GM12878 (cell line): ENCODE data around the gene ANKRD31. TPM values are rescaled to one million over a fixed set of nuclear protein-coding genes. Genes with fewer than 3 reads are reported as not detected.

Experiments used
- ATAC-seq: fragments of 200-7000 bp; cut with Tn5 transposase; 3 replicates; pipeline ENCODE4 v1.9.1; 2020; ENCODE audit warnings: mild to moderate bottlenecking, moderate library complexity
- BruUV-seq: library from RNA; stranded (reverse); fragments of 400-500 nt; replicated peaks from 2 replicates; lab custom pipeline; 2021; lab: Mats Ljungman, UMichigan
- CTCF ChIA-PET: fragments of 300-600 bp; sonication (Branson Sonifier 250); formaldehyde crosslinking; extraction: SDS; loops from one replicate; lab custom pipeline; 2021; ENCODE audit warnings: inconsistent platforms; lab: Yijun Ruan, JAX
- POLR2A ChIA-PET: fragments of 350-600 bp; formaldehyde crosslinking; extraction: SDS; loops from one replicate; lab custom pipeline; 2021; ENCODE audit warnings: inconsistent platforms; lab: Charles Lee
- RAD21 ChIA-PET: fragments of 300-600 bp; sonication (Branson Sonifier 250); formaldehyde crosslinking; loops from one replicate; lab custom pipeline; 2023; ENCODE audit warnings: antibody characterized with exemption; ENCODE audit not compliant: unreplicated experiment; lab: Charles Lee
- SMC1A ChIA-PET: fragments of 300-600 bp; sonication (Branson Sonifier 250); formaldehyde crosslinking; loops from one replicate; lab custom pipeline; 2023; ENCODE audit not compliant: unreplicated experiment, uncharacterized antibody; lab: Charles Lee
- DNase-seq: peaks from one replicate; pipeline ENCODE4 v3.0.0-alpha.2; 2011; ENCODE audit warnings: low read depth, low spot score
- FAIRE-seq: peaks from 3 replicates; lab custom pipeline; 2011; peaks lifted over from hg19 to GRCh38; lab: Jason Lieb, UNC
- H2AFZ ChIP-seq: 2 replicates; pipeline ENCODE4 v1.6.0; 2011; ENCODE audit warnings: low read depth, low read length, control low read depth; ENCODE audit not compliant: control insufficient read depth
- H3K27ac ChIP-seq: 2 replicates; pipeline ENCODE4 v1.5.1; 2011; ENCODE audit warnings: control low read depth; ENCODE audit not compliant: control insufficient read depth, insufficient read depth
- H3K27me3 ChIP-seq, 2 experiments: replicated peaks in 1 of 2; 2 replicates each; pipeline versions ENCODE4 v1.6.0 to v1.6.1; 2011; ENCODE audit warnings: low read length in 1 of 2; ENCODE audit not compliant: control insufficient read depth in 2 of 2, insufficient read depth in 2 of 2
- H3K36me3 ChIP-seq, 2 experiments: 2 replicates each; pipeline ENCODE4 v1.5.1; 2011; ENCODE audit warnings: low read length in 1 of 2; ENCODE audit not compliant: control insufficient read depth in 2 of 2, insufficient read depth in 2 of 2
- H3K4me1 ChIP-seq: 2 replicates; pipeline ENCODE4 v1.6.1; 2011; ENCODE audit warnings: mild to moderate bottlenecking, low read length, moderate library complexity, mixed read lengths; ENCODE audit not compliant: control insufficient read depth, insufficient read depth
- H3K4me2 ChIP-seq: 2 replicates; pipeline ENCODE4 v1.6.0; 2011; ENCODE audit warnings: control low read depth; ENCODE audit not compliant: control insufficient read depth, insufficient read depth
- H3K4me3 ChIP-seq: fragments of 200-600 bp; sonication (generic); 2 replicates; pipeline ENCODE4 v1.5.1; 2016
- H3K79me2 ChIP-seq: 2 replicates; pipeline ENCODE4 v1.6.0; 2011; ENCODE audit warnings: low read length; ENCODE audit not compliant: control insufficient read depth, insufficient read depth
- H3K9ac ChIP-seq: 2 replicates; pipeline ENCODE4 v1.8.0; 2011; ENCODE audit warnings: low read length, control low read depth, mixed read lengths; ENCODE audit not compliant: control insufficient read depth, insufficient read depth
- H3K9me3 ChIP-seq: replicated peaks from 3 replicates; pipeline ENCODE4 v1.5.1; 2011; ENCODE audit warnings: mild to moderate bottlenecking, low read length; ENCODE audit not compliant: control insufficient read depth, insufficient read depth
- H4K20me1 ChIP-seq: 2 replicates; pipeline ENCODE4 v1.6.0; 2011; ENCODE audit not compliant: control insufficient read depth, insufficient read depth
- ATF3 ChIP-seq: IDR thresholded peaks from 2 replicates; pipeline ENCODE4 v1.6.1; 2011; ENCODE audit warnings: low read depth, mild to moderate bottlenecking, low read length, moderate library complexity, borderline replicate concordance; ENCODE audit errors: extremely low read depth
- CBX3 ChIP-seq: fragments of 200-600 bp; sonication (generic); IDR thresholded peaks from 2 replicates; pipeline ENCODE4 v1.6.1; 2016; ENCODE audit warnings: low read depth, borderline replicate concordance
- KLF5 ChIP-seq: fragments of 450-650 bp; IDR thresholded peaks from 2 replicates; pipeline ENCODE4 v1.6.1; 2014; ENCODE audit warnings: mild to moderate bottlenecking; ENCODE audit not compliant: partially characterized antibody
- MXI1 ChIP-seq: fragments of 150-350 bp; IDR thresholded peaks from 2 replicates; pipeline ENCODE4 v1.6.1; 2011; ENCODE audit warnings: low read depth, mild to moderate bottlenecking, inconsistent platforms, low read length, improper control_type of control experiment
- NFIC ChIP-seq: IDR thresholded peaks from 2 replicates; pipeline ENCODE4 v1.6.1; 2012; ENCODE audit warnings: low read depth, mild to moderate bottlenecking, inconsistent platforms, low read length, moderate library complexity
- NR2C1 ChIP-seq: fragments of 450-650 bp; IDR thresholded peaks from 2 replicates; pipeline ENCODE4 v1.6.1; 2017; ENCODE audit warnings: antibody characterized with exemption, mild to moderate bottlenecking, moderate library complexity
- RFX5 ChIP-seq: IDR thresholded peaks from 2 replicates; pipeline ENCODE4 v1.6.1; 2011; ENCODE audit warnings: low read depth, low read length, improper control_type of control experiment
- SMC3 ChIP-seq: IDR thresholded peaks from 2 replicates; pipeline ENCODE4 v1.6.1; 2011; ENCODE audit warnings: low read length, improper control_type of control experiment, borderline replicate concordance
- SP1 ChIP-seq: IDR thresholded peaks from one replicate; pipeline ENCODE4 v1.6.1; 2011; ENCODE audit warnings: low read depth, low read length
- STAT1 ChIP-seq: fragments of 450-650 bp; conservative IDR thresholded peaks from 2 replicates; pipeline ENCODE4 v1.6.1; 2014; ENCODE audit warnings: antibody characterized with exemption, mild to moderate bottlenecking
- TCF3 ChIP-seq: IDR thresholded peaks from 2 replicates; pipeline ENCODE4 v1.6.1; 2012; ENCODE audit warnings: low read depth, mild to moderate bottlenecking, low read length, borderline replicate concordance; ENCODE audit not compliant: insufficient read depth
- ZBED1 ChIP-seq: IDR thresholded peaks from 2 replicates; pipeline ENCODE4 v1.6.1; 2016; ENCODE audit warnings: borderline replicate concordance
- ZNF217 ChIP-seq: fragments of 450-650 bp; IDR thresholded peaks from 2 replicates; pipeline ENCODE4 v1.6.1; 2017; ENCODE audit warnings: antibody characterized with exemption, mild to moderate bottlenecking
- ZNF592 ChIP-seq: fragments of 450-650 bp; IDR thresholded peaks from 2 replicates; pipeline ENCODE4 v1.6.1; 2017; ENCODE audit warnings: mild to moderate bottlenecking, moderate library complexity
- WGBS: methylation state at CpG from one replicate; pipeline ENCODE4 v1.1.6; 2016; ENCODE audit warnings: low lambda C conversion rate; ENCODE audit not compliant: insufficient replicate concordance, insufficient coverage; ENCODE audit errors: missing lambda C conversion rate; 5-methylcytosine and 5-hydroxymethylcytosine counted together
- in situ Hi-C: fragments of 300-500 bp; cut with MboI; formaldehyde crosslinking; loops from 9 replicates; pipeline ENCODE4 v1.14.3; 2018; ENCODE audit warnings: mixed read lengths
- intact Hi-C: fragments of 100-400 bp; cut with micrococcal nuclease; formaldehyde crosslinking; loops from one replicate; pipeline ENCODE4 v1.14.2; 2022; ENCODE audit not compliant: unreplicated experiment
- polyA plus RNA-seq, 11 experiments: library from polyadenylated mRNA; depleted of rRNA in 4 of 11; unstranded in 6 of 11; stranded (reverse) in 5 of 11; fragments of >200 nt; fragmentation: Nextera tagmentation in 4 of 11; fragmentation: Illumina TruSeq in 1 of 11; extraction: Ambion mirVana in 4 of 11; extraction: Trizol in 1 of 11; gene quantifications; 1 replicate in 1 of 11; 2 replicates in 10 of 11; pipeline versions ENCODE4 v1.2.1 to v1.2.3, GENCODE V29; 2011 to 2016; ENCODE audit warnings: inconsistent platforms in 2 of 11, missing spikeins in 2 of 11, low read depth in 1 of 11
- total RNA-seq, 4 experiments: library from RNA; depleted of rRNA in 3 of 4; stranded (reverse); fragments of >200 nt in 3 of 4; fragmentation: Illumina TruSeq in 1 of 4; extraction: Trizol in 1 of 4; gene quantifications; 2 replicates each; pipeline versions ENCODE4 v1.2.1 to v1.2.3, GENCODE V29; 2013 to 2021

ANKRD31 gene
- total and polyA plus RNA-seq, 10 of the 15 experiments (the other 5 are each of a cell fraction or from before 2014, with no cell fraction given), result under 0.01 to 0.10 (median 0.04) TPM; not detected in 3

- Histone ChIP-seq H3K79me2 (no peaks in the 10 kb centered on the region), H3K9me3 (no peaks in the 10 kb centered on the region; the same call in 2 of the 3 replicates), H2AFZ (no peak overlapping the region), H3K4me2 (no peak overlapping the region), H3K27ac (no peak overlapping the region), H3K4me1 (no peaks in the 10 kb centered on the region), H3K27me3 (no peaks in the 10 kb centered on the region), H3K9ac (no peak overlapping the region), H3K4me3 (no peak overlapping the region), H3K36me3 (no peaks in the 10 kb centered on the region), H4K20me1 (no peaks in the 10 kb centered on the region)
- WGBS, result 22% methylated on average over 7 of the region's 7 CpGs
- no peak for DNase-seq
- no peak for FAIRE-seq
- intact Hi-C loops, result no loop called here
- SMC1A ChIA-PET, result no interaction called here
- RAD21 ChIA-PET, result no interaction called here
- no peak for ATAC-seq
- CTCF ChIA-PET, result no interaction called here
- POLR2A ChIA-PET, result interaction anchor here (0.6 kb wide), 1 partner anchor 168 kb away, joined by 4 read pairs; no protein-coding TSS in a partner anchor
- in situ Hi-C loops, result no loop called here
- TF ChIP-seq NFIC (no peak), ZBED1 (no peak), MXI1 (no peak), SMC3 (no peak), CBX3 (no peak), TCF3 (no peak), STAT1 (no peak), NR2C1 (no peak), ZNF217 (no peak), RFX5 (no peak), ZNF592 (no peak), ATF3 (no peak), SP1 (no peak), KLF5 (no peak)
- BruUV-seq, result no TSS peak
These were observed 217.7 kb downstream of the ANKRD31 start for GRCh38 chr5:75018805-75019587.
